DOHH2 (cell line): ENCODE data around the gene GNPAT.

ENCODE experiments used
- CTCF ChIP-seq: fragments of 200-600 bp; sonication (generic); IDR thresholded peaks from one replicate; pipeline ENCODE4 v1.5.1; 2014; ENCODE audit warnings: antibody characterized with exemption, mild to moderate bottlenecking, low read depth, low read length; ENCODE audit not compliant: poor library complexity, severe bottlenecking
- EZH2phosphoT487 ChIP-seq: fragments of 200-600 bp; sonication (generic); IDR thresholded peaks from 2 replicates; pipeline ENCODE4 v1.6.1; 2017; ENCODE audit warnings: borderline replicate concordance, mild to moderate bottlenecking, antibody characterized with exemption, low read length, moderate library complexity, mixed read lengths

- no peak for TF ChIP-seq CTCF
- TF ChIP-seq EZH2phosphoT487 = no peak
Measured at GRCh38 chr1:231284441-231284840, 43.4 kb downstream of the GNPAT start.
